ENCODE measurements around the gene LRIG2. TPM values are rescaled to one million over a fixed set of nuclear protein-coding genes. Genes with fewer than 3 reads are reported as not detected.

The LRIG2 gene
- total and polyA plus RNA-seq, 2 of the 4 experiments (the other 2 are of a cell fraction) = 4.3 to 9.0 TPM

- intact Hi-C loops (cut with micrococcal nuclease) = no loop called here
- Histone ChIP-seq H3K56ac (ENCODE audit: extremely low read depth, insufficient read depth, low read length) (no peak overlapping the region), H4K20me1 (ENCODE audit: insufficient read depth, low read length) (no peaks in the 10 kb centered on the region), H2AFZ (replicated peaks; ENCODE audit: low read length, poor library complexity) (no peak overlapping the region), H3K4me1 (ENCODE audit: control insufficient read depth, insufficient read depth, low read length) (no peaks in the 10 kb centered on the region), H3K9me1 (ENCODE audit: insufficient read depth, low read length) (no peaks in the 10 kb centered on the region), H3K4ac (ENCODE audit: low read depth, low read length) (no peak overlapping the region), H3K9ac (ENCODE audit: low read depth, low read length) (no peak overlapping the region), H4K91ac (ENCODE audit: insufficient read depth, low read depth, low read length) (no peak overlapping the region), H3K79me1 (ENCODE audit: low read depth in 1 of 2, low read length in 2 of 2) (no peaks in the 10 kb centered on the region), H2BK15ac (ENCODE audit: low read depth, low read length) (no peak overlapping the region), H2BK120ac (ENCODE audit: low read depth, low read length) (no peak overlapping the region), H4K5ac (ENCODE audit: low read depth, low read length) (no peak overlapping the region), H4K8ac (ENCODE audit: low read depth in 2 of 2, low read length in 2 of 2) (no peak overlapping the region), H2BK5ac (ENCODE audit: low read depth, low read length, poor library complexity, severe bottlenecking) (no peak overlapping the region), H3K18ac (ENCODE audit: low read depth, low read length) (no peak overlapping the region), H3K27me3 (ENCODE audit: control insufficient read depth, insufficient read depth, low read length) (no peaks in the 10 kb centered on the region), H3K9me3 (ENCODE audit: control insufficient read depth, insufficient read depth, low read length) (no peaks in the 10 kb centered on the region), H2BK20ac (ENCODE audit: low read depth, low read length) (no peak overlapping the region), H3K27ac (ENCODE audit: insufficient read depth, low read length) (no peak overlapping the region), H3K36me3 (ENCODE audit: control insufficient read depth, insufficient read depth, low read length) (no peaks in the 10 kb centered on the region), H3K4me2 (ENCODE audit: low read depth, low read length) (no peak overlapping the region), H2AK5ac (ENCODE audit: low read depth, low read length) (no peak overlapping the region), H3K23ac (ENCODE audit: low read depth, low read length) (no peak overlapping the region), H3K14ac (replicated peaks; ENCODE audit: low read depth, low read length) (no peak overlapping the region), H2AK9ac (replicated peaks; ENCODE audit: low read depth, low read length, poor library complexity) (no peak overlapping the region), H3K4me3 (ENCODE audit: insufficient read depth, low read depth, low read length) (no peak overlapping the region)
- WGBS, 2 experiments (ENCODE audit: extremely low coverage in 2 of 2, insufficient read length in 1 of 2) = 92% methylated on average over 6 of the region's 12 CpGs; no CpG with 5 or more reads in 1 of the 2 experiments
- dilution Hi-C loops (cut with HindIII; ENCODE audit: low sequenced_read_pairs, unreplicated experiment) = no loop called here
- ChIA-PET CTCF (interaction anchor here (1.7 to 1.9 kb wide), 2 partner anchors 11 to 19 kb away, joined by 7 to 9 read pairs; partner anchors contain the start of gene LRIG2), POLR2A (ENCODE audit: unreplicated experiment) (no interaction called here)
- in situ Hi-C loops (cut with MboI; ENCODE audit: low sequenced_read_pairs) = no loop called here
- no peak for DNase-seq
- no peak for ATAC-seq (ENCODE audit: low read depth)
- no peak for TF ChIP-seq NFE2L2 (IDR thresholded peaks at IDR 0.05; ENCODE audit: low read depth, low read length)
- no peak for TF ChIP-seq CHD1 (IDR thresholded peaks at IDR 0.05; ENCODE audit: low read depth, low read length)
- no peak for TF ChIP-seq SMC3 (IDR thresholded peaks at IDR 0.05; ENCODE audit: low read depth, low read length)
- no peak for TF ChIP-seq FOS (IDR thresholded peaks at IDR 0.05; ENCODE audit: low read depth, low read length)
- TF ChIP-seq RAD21 (IDR thresholded peaks at IDR 0.05; ENCODE audit: low read length) = no peak
- no peak for TF ChIP-seq RCOR1 (IDR thresholded peaks at IDR 0.05; ENCODE audit: insufficient replicate concordance, low read length)
- BruUV-seq (replicated peaks) = no TSS peak
Measured at GRCh38 chr1:113053344-113054126, 19.5 kb upstream of the LRIG2 start.

Data from IMR-90 (cell line).